Measurements from ENCODE around the gene TM4SF20.
"Not testable (repeated sequence)": the region's sequence is repeated elsewhere in the genome, so short reads cannot be mapped to it uniquely, and the experiment has no call there.

Gene TM4SF20

DNA sequence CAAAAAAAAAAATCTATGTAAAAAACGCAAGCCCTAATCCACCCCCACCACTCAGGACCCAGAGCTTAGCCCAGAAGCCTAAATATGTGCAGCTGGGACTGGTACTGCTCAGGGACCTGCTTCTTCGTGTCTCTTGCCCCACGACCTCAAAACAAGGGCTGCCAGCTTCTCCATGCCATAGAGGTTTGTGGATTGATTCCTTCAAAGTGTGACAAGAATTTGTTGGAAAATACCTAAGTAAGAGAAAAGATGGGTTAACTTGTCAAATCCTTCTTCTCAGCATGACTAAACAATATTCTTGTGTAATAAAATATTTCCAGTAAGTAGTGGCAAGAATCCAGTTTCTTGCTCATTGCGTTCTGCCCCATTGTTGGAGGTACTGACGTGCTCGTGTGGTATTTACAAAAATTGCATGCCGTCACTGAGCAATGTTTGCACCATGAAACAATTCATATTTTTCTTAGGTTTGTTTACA lies 9.5 kb upstream of the TM4SF20 start:
- no peaks in the 10 kb centered on the region for H3K4me1 Mint-ChIP-seq (ENCODE audit: low read depth)

DNA sequence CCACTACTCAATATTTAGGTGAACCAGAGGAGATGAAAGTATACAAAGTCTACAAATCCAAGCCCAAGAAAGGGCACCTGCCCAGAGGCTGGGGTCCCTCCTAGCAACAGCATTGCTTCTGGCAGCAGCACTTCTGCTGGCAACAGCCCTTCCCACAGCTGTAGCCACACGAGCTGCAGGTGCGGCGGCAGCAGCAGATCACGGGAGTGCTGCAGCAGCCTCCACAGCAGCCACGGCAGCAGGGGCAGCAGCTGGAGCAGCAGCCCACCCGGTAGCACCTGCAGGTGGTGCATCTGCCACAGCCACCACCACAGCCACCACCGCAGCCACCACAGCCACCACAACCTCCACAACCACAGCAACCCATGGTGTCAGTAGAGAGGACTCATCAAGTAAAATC lies 8.5 kb upstream of the TM4SF20 start, which contains the start of gene SCYGR1:
Gene SCYGR1 (minus strand): TSS at position 367 of the 400 bp plus-strand sequence. CDS start 0 bp downstream, at position 367.
- H3K36me3 Mint-ChIP-seq (ENCODE audit: low read depth); H3K27me3 Mint-ChIP-seq (ENCODE audit: low read depth); H3K4me1 Mint-ChIP-seq (ENCODE audit: low read depth); H3K27ac Mint-ChIP-seq; H3K9me3 Mint-ChIP-seq; H3K4me3 Mint-ChIP-seq; DNase-seq (ENCODE audit: low spot score): not testable (repeated sequence)

More for the DNA sequence above, 9.5 kb upstream of the TM4SF20 start:
- Mint-ChIP-seq H3K4me3 (no peak overlapping the region), H3K27ac (no peak overlapping the region), H3K27me3 (ENCODE audit: low read depth) (no peaks in the 10 kb centered on the region), H3K9me3 (no peaks in the 10 kb centered on the region), H3K36me3 (ENCODE audit: low read depth) (no peaks in the 10 kb centered on the region)
- no peak for DNase-seq (ENCODE audit: low spot score)

DNA sequence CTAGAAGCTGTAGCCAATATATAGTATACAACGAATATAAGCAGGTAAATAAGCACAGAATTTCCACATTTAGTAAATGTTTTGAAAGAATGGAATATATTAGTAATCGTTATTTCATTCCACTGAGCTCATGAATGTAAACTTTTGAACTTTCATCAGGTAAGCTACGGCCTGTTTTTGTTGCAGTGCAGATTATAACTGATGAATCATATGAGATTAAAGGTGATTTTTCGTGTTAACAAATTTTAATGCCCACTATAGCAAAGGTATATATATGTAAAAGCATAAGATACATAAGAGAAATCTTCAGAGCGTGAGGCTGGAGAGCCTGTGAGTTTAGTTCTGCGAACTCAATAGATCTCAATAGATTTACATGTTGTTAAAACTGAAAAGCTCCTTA lies 7.5 kb upstream of the TM4SF20 start:
- no peaks in the 10 kb centered on the region for H3K9me3 Mint-ChIP-seq
- no peaks in the 10 kb centered on the region for H3K4me1 Mint-ChIP-seq (ENCODE audit: low read depth)
- no peak overlapping the region for H3K27ac Mint-ChIP-seq
- H3K36me3 Mint-ChIP-seq (ENCODE audit: low read depth), result no peaks in the 10 kb centered on the region
- no peak for DNase-seq (ENCODE audit: low spot score)
- no peaks in the 10 kb centered on the region for H3K27me3 Mint-ChIP-seq (ENCODE audit: low read depth)
- H3K4me3 Mint-ChIP-seq, result no peak overlapping the region

DNA sequence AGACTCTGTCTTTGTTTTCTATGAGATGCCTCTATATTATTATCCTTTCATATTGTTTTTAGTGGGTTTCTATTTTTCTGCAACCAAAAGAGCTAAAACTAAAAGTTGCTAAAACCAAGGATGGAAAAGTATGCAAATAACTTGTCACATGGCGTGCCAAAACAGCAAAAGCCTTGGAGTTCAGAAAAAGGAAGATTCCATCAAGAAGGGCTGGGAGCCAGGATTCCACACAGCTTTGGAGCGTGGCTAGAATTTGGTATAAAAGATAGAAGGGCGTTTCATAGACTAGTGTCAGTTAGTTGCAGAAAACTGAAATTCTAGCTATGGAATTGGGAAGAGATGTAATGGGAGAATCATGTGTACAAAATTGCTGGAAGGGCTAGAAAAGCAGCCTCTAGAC lies 4.6 kb upstream of the TM4SF20 start:
- Mint-ChIP-seq H3K27ac (no peak overlapping the region), H3K9me3 (no peaks in the 10 kb centered on the region), H3K4me1 (ENCODE audit: low read depth) (no peaks in the 10 kb centered on the region), H3K4me3 (no peak overlapping the region), H3K36me3 (ENCODE audit: low read depth) (no peaks in the 10 kb centered on the region), H3K27me3 (ENCODE audit: low read depth) (no peaks in the 10 kb centered on the region)
- DNase-seq (ENCODE audit: low spot score), result no peak

DNA sequence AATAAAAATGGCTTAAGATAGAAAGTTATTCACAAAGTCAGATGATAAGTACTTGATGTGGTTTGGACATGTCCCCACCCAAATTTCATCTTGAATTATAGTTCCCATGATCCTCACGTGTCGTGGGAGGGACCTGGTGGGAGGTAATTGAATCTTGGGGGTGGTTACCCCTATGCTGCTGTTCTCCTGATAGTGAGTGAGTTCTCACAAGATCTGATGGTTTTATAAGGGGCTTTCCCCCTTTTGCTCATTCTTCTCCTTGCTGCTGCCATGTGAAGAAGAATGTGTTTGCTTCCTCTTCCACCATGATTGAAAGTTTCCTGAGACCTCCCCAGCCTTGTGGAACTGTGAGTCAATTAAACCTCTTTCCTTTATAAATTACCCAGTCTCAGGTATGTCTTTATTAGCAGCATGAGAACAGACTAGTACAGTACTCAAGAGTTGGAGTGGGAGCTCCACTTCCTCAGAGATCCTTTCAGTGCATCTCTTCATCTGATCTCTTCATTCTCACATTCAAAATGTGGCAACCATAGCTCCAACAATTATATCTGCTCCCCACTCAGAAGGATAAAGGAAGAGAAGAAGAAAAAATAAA lies 3.2 kb upstream of the TM4SF20 start:
- not testable (repeated sequence) for H3K4me3 Mint-ChIP-seq

DNA sequence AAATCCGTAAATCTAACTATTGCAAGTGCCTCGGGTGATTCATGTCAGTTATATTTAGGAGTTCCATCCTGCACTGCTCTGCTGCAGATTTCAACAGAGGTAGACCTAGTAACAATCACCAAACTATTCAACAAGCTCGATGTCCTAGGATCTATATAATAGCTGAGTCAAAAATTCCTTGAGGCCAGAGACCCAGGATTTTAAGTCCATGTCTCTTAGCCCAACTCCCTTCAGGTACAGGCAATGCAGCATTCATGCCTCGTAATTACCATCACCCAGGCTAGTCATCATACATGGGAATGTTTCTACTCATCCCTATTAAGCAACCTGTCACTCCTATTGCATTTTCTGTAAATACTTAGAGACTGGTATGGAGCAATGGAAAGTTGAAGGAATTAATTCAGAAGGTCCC lies 729 bp downstream of the TM4SF20 start:
- no peaks in the 10 kb centered on the region for H3K36me3 Mint-ChIP-seq (ENCODE audit: low read depth)
- no peak overlapping the region for H3K27ac Mint-ChIP-seq
- no peaks in the 10 kb centered on the region for H3K9me3 Mint-ChIP-seq
- H3K27me3 Mint-ChIP-seq (ENCODE audit: low read depth), result no peaks in the 10 kb centered on the region
- no peak overlapping the region for H3K4me3 Mint-ChIP-seq
- no peak for DNase-seq (ENCODE audit: low spot score)
- no peaks in the 10 kb centered on the region for H3K4me1 Mint-ChIP-seq (ENCODE audit: low read depth)

More for the DNA sequence above, 3.2 kb upstream of the TM4SF20 start:
- H3K9me3 Mint-ChIP-seq; DNase-seq (ENCODE audit: low spot score); H3K27ac Mint-ChIP-seq; H3K4me1 Mint-ChIP-seq (ENCODE audit: low read depth); H3K36me3 Mint-ChIP-seq (ENCODE audit: low read depth); H3K27me3 Mint-ChIP-seq (ENCODE audit: low read depth): not testable (repeated sequence)

DNA sequence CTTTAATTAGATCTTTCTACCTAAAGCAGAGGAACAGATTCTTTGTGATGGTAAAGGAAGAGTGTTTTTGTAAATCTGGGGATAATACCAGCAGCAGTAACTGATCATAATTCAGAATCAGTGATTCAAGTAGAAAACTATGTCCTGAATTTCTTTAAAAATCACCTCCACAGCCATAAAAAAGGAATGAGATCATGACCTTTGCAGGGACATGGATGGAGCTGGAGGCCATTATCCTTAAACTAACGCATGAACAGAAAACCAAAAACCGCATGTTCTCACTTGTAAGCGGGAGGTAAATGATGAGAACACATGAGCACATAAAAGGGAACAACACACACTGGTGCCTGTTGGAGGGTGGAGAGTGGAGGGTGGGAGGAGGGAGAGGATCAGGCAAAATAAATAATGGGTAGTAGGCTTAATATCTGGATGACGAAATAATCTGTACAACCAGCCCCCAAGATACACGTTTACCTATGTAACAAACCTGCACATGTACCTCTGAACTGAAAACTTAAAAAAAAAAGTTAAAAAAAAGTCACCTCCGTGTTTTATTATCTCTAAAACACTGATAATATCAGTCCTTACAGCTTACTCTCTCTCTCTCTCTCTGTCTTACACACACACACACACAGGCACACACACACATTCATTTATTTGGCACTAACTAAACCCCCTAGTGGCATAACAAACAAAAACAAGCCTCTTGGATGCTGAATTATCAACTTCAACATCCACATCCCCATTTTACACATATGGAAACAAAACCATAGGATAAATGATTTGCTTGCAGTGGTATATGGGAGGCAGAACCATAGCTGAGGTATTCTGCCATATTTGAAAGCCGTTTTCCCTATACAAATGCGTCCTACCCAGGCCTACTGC lies 1.4 kb downstream of the TM4SF20 start:
- H3K36me3 Mint-ChIP-seq (ENCODE audit: low read depth), result no peaks in the 10 kb centered on the region
- no peaks in the 10 kb centered on the region for H3K4me1 Mint-ChIP-seq (ENCODE audit: low read depth)
- H3K27me3 Mint-ChIP-seq (ENCODE audit: low read depth), result no peaks in the 10 kb centered on the region
- H3K9me3 Mint-ChIP-seq, result no peaks in the 10 kb centered on the region
- H3K27ac Mint-ChIP-seq, result no peak overlapping the region
- DNase-seq (ENCODE audit: low spot score), result no peak
- no peak overlapping the region for H3K4me3 Mint-ChIP-seq

DNA sequence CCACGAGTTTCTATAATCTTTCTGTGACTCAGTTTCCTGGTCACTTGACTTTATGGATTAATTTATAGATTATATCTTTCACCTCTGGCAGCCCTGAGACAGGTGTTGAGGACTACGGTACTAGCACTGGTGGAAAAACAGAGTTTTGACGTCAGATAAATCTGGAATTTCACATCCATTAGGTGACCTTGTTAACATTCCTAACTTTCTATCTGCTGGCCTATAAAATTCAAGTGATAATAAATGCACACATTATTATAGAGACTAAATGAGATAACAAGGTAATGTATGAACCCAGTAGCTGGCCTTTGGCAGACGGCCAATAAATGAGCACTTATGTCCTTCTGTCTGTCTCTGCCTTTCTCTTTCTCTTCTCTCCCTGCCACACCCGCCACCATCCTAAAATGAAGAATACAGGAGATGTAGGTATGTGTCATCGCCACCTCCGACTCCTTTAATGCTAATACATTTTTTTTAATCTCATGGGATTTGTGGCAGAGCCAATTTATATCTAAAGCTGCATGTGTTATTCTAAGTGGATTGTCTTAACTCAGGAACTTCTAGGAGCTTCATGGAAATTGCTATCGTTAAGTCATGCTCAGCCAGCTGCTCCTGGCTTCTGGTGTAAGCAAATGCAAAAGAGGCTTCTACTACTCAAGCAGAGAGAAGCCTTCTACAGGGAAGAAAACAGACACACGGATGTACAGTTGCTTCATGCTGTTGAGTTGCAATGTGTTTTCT lies 2.3 kb downstream of the TM4SF20 start:
- DNase-seq (ENCODE audit: low spot score), result no peak
- no peak overlapping the region for H3K27ac Mint-ChIP-seq

DNA sequence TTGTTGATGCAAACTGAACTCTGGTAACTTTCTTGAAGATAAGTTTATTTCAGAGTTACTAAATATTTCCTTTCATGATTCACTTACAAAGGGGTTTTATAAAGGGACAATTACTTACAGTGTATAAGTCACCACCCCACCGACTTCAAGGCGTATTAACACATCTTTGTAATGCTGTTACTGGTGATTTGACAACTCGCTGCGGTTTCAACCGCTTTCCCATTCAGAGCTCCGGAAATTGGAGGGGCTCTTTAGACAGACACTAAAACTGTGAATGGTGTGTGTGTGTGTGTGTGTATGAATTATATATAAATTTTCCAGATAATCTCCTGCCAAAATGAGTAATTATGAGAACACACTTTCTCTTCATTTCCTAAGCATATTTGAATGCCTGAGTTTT lies 4.9 kb downstream of the TM4SF20 start:
- H3K27me3 Mint-ChIP-seq (ENCODE audit: low read depth), result no peaks in the 10 kb centered on the region
- DNase-seq (ENCODE audit: low spot score), result peak; percentile 60
- peak overlapping the region; percentile 17 for H3K4me3 Mint-ChIP-seq
- H3K27ac Mint-ChIP-seq, result no peak overlapping the region
- no peaks in the 10 kb centered on the region for H3K9me3 Mint-ChIP-seq
- H3K36me3 Mint-ChIP-seq (ENCODE audit: low read depth), result no peaks in the 10 kb centered on the region
- no peaks in the 10 kb centered on the region for H3K4me1 Mint-ChIP-seq (ENCODE audit: low read depth)

More for the DNA sequence above, 2.3 kb downstream of the TM4SF20 start:
- Mint-ChIP-seq H3K4me3 (no peak overlapping the region), H3K4me1 (ENCODE audit: low read depth) (no peaks in the 10 kb centered on the region), H3K9me3 (no peaks in the 10 kb centered on the region), H3K27me3 (ENCODE audit: low read depth) (no peaks in the 10 kb centered on the region), H3K36me3 (ENCODE audit: low read depth) (no peaks in the 10 kb centered on the region)

DNA sequence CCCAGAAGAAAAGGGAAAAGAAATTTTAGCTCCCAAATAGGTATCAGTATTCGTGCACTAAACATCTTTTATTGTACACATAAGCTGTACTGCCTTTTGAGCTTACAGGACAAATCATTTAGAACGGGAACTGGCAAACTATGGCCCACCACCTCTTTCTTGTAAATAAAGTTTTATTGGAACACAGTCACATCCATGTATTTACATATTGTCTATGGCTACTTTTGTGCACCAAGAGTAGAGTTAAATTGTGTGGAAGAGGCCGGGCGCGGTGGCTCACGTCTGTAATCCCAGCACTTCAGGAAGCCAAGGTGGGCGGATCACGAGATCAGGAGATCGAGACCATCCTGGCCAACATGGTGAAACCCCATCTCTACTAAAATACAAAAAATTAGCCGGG lies 5.7 kb downstream of the TM4SF20 start:
- Mint-ChIP-seq H3K27ac (no peak overlapping the region), H3K27me3 (ENCODE audit: low read depth) (no peaks in the 10 kb centered on the region), H3K36me3 (ENCODE audit: low read depth) (no peaks in the 10 kb centered on the region), H3K9me3 (no peaks in the 10 kb centered on the region), H3K4me3 (no peak overlapping the region), H3K4me1 (ENCODE audit: low read depth) (no peaks in the 10 kb centered on the region)
- DNase-seq (ENCODE audit: low spot score), result no peak

DNA sequence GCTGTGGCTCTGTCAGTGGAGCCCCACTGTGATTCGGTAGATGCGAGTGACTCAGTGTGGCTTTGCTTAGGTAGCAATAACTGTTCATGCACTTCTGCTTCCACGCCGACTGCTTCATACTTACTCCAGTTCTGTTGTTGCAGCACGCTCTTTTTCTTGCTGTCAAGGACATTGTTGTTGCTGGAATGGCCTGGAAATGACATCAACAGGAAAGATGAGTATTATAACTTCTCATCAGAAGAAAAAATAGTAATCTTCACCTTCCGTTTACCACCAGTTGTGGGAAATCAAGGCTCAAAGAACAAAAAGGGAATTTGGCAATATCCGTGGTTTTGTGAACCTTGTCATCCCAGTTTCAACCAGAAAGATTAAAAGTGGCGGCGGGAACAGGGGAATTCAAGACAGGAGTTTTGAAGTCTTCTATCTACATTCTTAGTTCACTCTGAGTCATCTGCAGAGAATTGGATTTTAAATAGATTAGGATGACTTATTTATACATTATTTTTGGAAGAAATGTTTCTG lies 8.3 kb downstream of the TM4SF20 start:
- Mint-ChIP-seq H3K4me3 (no peak overlapping the region), H3K4me1 (ENCODE audit: low read depth) (no peaks in the 10 kb centered on the region), H3K9me3 (no peaks in the 10 kb centered on the region), H3K36me3 (ENCODE audit: low read depth) (no peaks in the 10 kb centered on the region), H3K27me3 (ENCODE audit: low read depth) (no peaks in the 10 kb centered on the region), H3K27ac (no peak overlapping the region)
- no peak for DNase-seq (ENCODE audit: low spot score)

DNA sequence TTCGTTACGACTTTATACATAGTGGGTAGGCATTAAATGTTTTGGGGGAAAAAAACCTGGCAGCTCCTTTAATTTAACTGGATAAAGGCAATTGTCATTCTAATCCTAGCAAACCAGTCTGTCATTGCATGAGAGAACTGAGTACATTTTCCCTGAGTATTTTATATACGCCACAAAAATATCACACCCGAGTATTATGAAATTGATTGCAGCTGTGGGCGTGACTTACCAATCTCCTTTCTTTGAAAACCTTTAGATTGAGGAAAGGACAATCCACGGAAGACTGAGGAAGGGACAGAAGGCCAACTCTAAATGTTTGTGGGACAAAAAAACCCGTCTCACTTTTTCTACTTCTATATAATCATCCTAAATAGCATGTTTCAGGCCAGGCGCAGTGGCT lies 9.0 kb downstream of the TM4SF20 start:
- Mint-ChIP-seq H3K36me3 (ENCODE audit: low read depth) (no peaks in the 10 kb centered on the region), H3K9me3 (no peaks in the 10 kb centered on the region), H3K27me3 (ENCODE audit: low read depth) (no peaks in the 10 kb centered on the region), H3K4me1 (ENCODE audit: low read depth) (no peaks in the 10 kb centered on the region), H3K27ac (no peak overlapping the region), H3K4me3 (no peak overlapping the region)
- no peak for DNase-seq (ENCODE audit: low spot score)

DNA sequence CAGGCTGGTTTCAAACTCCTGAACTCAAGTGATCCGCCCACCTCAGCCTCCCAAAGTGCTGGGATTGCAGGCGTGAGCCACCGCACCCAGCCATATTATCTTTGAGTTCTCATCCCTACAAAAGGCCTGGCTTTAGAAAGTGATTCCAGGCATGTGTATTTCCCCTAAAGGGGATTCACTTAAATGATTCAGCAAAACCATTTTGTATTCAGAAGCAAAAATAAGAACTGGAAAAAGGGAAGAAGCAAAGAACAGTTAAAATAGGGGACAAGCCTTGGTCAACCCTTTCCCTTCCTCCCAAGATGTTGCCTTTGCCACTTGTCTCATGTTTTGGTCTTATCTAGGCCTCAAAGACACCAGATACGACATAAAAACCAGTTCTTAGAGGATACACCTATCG lies 10.5 kb downstream of the TM4SF20 start:
- Mint-ChIP-seq H3K27ac (no peak overlapping the region), H3K4me1 (ENCODE audit: low read depth) (no peaks in the 10 kb centered on the region), H3K9me3 (no peaks in the 10 kb centered on the region), H3K4me3 (no peak overlapping the region), H3K36me3 (ENCODE audit: low read depth) (no peaks in the 10 kb centered on the region), H3K27me3 (ENCODE audit: low read depth) (no peaks in the 10 kb centered on the region)
- no peak for DNase-seq (ENCODE audit: low spot score)

DNA sequence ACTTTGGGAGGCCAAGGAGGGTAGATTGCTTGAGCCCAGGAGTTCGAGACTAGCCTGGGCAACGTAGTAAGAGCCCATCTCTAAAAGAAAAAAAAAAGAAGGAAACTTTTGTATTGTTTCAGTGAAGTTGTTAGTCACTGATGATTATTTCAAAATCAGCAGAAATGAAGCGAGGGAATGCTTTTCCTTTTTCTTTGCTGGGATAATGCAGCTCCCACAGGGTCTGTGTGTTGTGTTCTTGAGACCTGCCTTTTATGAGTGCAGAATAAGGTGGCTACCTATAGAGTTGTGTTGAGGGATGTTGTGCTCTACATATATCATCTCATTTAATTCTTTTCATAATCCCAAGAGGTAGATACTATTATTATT lies 11.7 kb downstream of the TM4SF20 start:
- Mint-ChIP-seq H3K36me3 (ENCODE audit: low read depth) (no peaks in the 10 kb centered on the region), H3K27me3 (ENCODE audit: low read depth) (no peaks in the 10 kb centered on the region), H3K27ac (no peak overlapping the region), H3K9me3 (no peaks in the 10 kb centered on the region), H3K4me1 (ENCODE audit: low read depth) (no peaks in the 10 kb centered on the region), H3K4me3 (no peak overlapping the region)
- no peak for DNase-seq (ENCODE audit: low spot score)

Data from T-helper 2 cell treated with Interferon-gamma antibody and Interleukin-4, amounts not matched to agents 5 μg/mL and 100 μg/mL, for 36 hours (primary cell).